Activated CD8-positive, alpha-beta T cell treated with anti-CD3 and anti-CD28 coated beads for 36 hours (primary cell): ENCODE results near the gene HOXB2. TPM values are rescaled to one million over a fixed set of nuclear protein-coding genes. Genes with fewer than 3 reads are reported as not detected.

Source experiments
- ATAC-seq: fragments of 200-7000 bp; cut with Tn5 transposase; one replicate; pipeline ENCODE4 v1.10.0; 2021; ENCODE audit warnings: mild to moderate bottlenecking, moderate library complexity
- CTCF ChIA-PET: fragments of 350-600 bp; sonication (Branson Sonifier 250); formaldehyde crosslinking; loops from one replicate; lab custom pipeline; 2021; ENCODE audit warnings: antibody characterized with exemption; lab: Charles Lee
- POLR2A ChIA-PET: fragments of 350-600 bp; sonication (Branson Sonifier 250); formaldehyde crosslinking; loops from one replicate; lab custom pipeline; 2021; ENCODE audit warnings: antibody characterized with exemption; lab: Charles Lee
- DNase-seq: peaks from one replicate; pipeline ENCODE4 v3.0.0-alpha.2; 2020
- H3K27ac Mint-ChIP-seq: one replicate; pipeline ENCODE4 v1.8.0; 2021; ENCODE audit warnings: mild to moderate bottlenecking, mixed read lengths
- H3K27me3 Mint-ChIP-seq: one replicate; pipeline ENCODE4 v1.8.0; 2021; ENCODE audit warnings: mixed read lengths
- H3K36me3 Mint-ChIP-seq: one replicate; pipeline ENCODE4 v1.8.0; 2021; ENCODE audit warnings: low read depth, mixed read lengths
- H3K4me1 Mint-ChIP-seq: one replicate; pipeline ENCODE4 v1.8.0; 2021; ENCODE audit warnings: low read depth, mixed read lengths
- H3K4me3 Mint-ChIP-seq: one replicate; pipeline ENCODE4 v1.8.0; 2021; ENCODE audit warnings: mild to moderate bottlenecking, moderate library complexity, mixed read lengths
- H3K9me3 Mint-ChIP-seq: one replicate; pipeline ENCODE4 v1.8.0; 2021; ENCODE audit warnings: mixed read lengths
- intact Hi-C: fragments of 100-400 bp; cut with micrococcal nuclease; formaldehyde crosslinking; loops from one replicate; pipeline ENCODE4 v1.10.0; 2022
- total RNA-seq, 2 experiments: library from RNA; stranded (reverse); gene quantifications; one replicate each; pipeline ENCODE4 v1.2.3, GENCODE V29; 2021
- TF ChIP-seq, protein P1 (sequence below): fragments of 200-600 bp; IDR thresholded peaks from one replicate; pipeline ENCODE4 v1.8.0; 2022; ENCODE audit warnings: antibody characterized with exemption, mild to moderate bottlenecking

Gene HOXB2
- total RNA-seq, 2 experiments from 2014 or later = 12.6 to 13.0 TPM

DNA sequence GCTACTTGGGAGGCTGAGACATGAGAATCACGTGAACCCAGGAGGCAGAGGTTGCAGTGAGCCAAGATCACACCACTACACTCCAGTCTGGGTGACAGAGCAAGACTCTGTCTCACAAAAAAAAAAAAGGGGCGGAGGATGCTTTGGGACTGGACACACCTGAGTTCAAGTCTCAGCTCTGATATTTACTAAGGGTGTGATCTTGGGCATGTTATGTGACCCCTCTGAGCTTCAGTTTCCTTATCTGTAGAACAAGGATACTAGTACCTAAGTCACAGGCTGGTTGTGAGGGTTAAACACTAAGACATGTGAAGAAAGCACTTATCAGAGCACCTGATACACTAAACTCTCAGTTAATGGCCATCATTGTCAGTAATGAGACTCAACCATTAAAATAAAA is 40.0 kb downstream of the HOXB2 start:
- no peak overlapping the region for H3K27ac Mint-ChIP-seq
- CTCF ChIA-PET = interaction anchor here (1.3 to 2.2 kb wide), 3 partner anchors 13 to 88 kb away, joined by 3 to 9 read pairs (median 5); partner anchors contain the start of gene HOXB5
- ATAC-seq (no peak), DNase-seq (no peak)
- POLR2A ChIA-PET = no interaction called here
- no peaks in the 10 kb centered on the region for H3K27me3 Mint-ChIP-seq
- H3K4me3 Mint-ChIP-seq = no peak overlapping the region
- TF ChIP-seq, protein P1, sequence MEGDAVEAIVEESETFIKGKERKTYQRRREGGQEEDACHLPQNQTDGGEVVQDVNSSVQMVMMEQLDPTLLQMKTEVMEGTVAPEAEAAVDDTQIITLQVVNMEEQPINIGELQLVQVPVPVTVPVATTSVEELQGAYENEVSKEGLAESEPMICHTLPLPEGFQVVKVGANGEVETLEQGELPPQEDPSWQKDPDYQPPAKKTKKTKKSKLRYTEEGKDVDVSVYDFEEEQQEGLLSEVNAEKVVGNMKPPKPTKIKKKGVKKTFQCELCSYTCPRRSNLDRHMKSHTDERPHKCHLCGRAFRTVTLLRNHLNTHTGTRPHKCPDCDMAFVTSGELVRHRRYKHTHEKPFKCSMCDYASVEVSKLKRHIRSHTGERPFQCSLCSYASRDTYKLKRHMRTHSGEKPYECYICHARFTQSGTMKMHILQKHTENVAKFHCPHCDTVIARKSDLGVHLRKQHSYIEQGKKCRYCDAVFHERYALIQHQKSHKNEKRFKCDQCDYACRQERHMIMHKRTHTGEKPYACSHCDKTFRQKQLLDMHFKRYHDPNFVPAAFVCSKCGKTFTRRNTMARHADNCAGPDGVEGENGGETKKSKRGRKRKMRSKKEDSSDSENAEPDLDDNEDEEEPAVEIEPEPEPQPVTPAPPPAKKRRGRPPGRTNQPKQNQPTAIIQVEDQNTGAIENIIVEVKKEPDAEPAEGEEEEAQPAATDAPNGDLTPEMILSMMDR = no peak
- peaks cover 14% of the 10 kb centered on the region for H3K4me1 Mint-ChIP-seq
- no peaks in the 10 kb centered on the region for H3K9me3 Mint-ChIP-seq
- H3K36me3 Mint-ChIP-seq = no peaks in the 10 kb centered on the region
- intact Hi-C loops = loop anchor here (5.0 kb wide), 1 partner anchor 37 kb away; no protein-coding TSS in a partner anchor

DNA sequence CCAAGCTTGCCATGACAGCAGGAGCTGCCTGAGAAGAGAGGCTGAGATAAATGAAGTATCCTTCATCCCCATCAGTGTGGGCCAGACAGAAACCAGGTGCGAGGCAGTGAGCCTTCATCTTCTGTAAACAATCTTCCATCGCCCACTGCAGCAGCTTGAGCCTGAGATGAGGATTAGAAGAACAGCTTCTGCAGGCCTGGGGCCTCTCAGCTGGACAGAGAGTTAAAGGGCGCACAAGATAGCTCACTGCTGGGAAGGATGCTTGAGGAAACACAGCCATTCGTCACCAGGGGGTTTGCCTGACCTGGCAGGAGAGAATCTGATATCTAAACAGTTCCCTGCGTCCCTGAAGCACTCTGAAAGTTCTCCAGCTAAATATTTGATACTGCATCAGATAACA is 41.2 kb downstream of the HOXB2 start:
- intact Hi-C loops = loop anchor here (5.0 kb wide), 1 partner anchor 39 kb away; no protein-coding TSS in a partner anchor
- Mint-ChIP-seq H3K4me3 (no peak overlapping the region), H3K4me1 (peaks cover 14% of the 10 kb centered on the region), H3K9me3 (no peaks in the 10 kb centered on the region), H3K27me3 (no peaks in the 10 kb centered on the region), H3K27ac (no peak overlapping the region), H3K36me3 (no peaks in the 10 kb centered on the region)
- no peak for ATAC-seq
- CTCF ChIA-PET = interaction anchor here (2.0 to 3.6 kb wide), 2 partner anchors 12 to 89 kb away, joined by 5 to 19 read pairs; partner anchors contain the start of gene HOXB5
- POLR2A ChIA-PET = interaction anchor here (0.6 kb wide), 2 partner anchors 46 to 84 kb away, joined by 3 to 4 read pairs; no protein-coding TSS in a partner anchor
- no peak for DNase-seq
- TF ChIP-seq, protein P1 = no peak

DNA sequence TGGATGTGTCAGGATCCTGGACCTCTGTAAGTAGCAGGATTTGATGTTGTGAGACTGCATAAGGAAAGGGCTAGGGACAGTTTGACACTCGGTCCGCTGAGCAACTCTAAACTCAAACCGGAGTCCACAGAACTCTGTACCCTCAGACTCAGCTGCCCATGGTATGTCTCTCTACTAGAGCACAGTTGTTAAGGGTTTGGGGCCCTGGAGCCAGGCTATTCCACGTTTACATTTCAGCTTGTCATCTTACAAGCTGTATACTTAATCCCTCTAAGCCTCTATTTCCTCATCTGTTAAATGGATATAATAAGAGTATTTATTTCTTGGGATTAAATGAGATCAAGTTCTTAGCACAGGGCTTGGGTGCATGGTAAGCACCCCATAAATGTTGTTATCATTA is 42.0 kb downstream of the HOXB2 start:
- Mint-ChIP-seq H3K9me3 (no peaks in the 10 kb centered on the region), H3K36me3 (no peaks in the 10 kb centered on the region), H3K27ac (no peak overlapping the region), H3K4me3 (no peak overlapping the region), H3K27me3 (peaks cover 1% of the 10 kb centered on the region), H3K4me1 (peaks cover 14% of the 10 kb centered on the region)
- ChIA-PET CTCF (interaction anchor here (1.0 to 3.6 kb wide), 2 partner anchors 11 to 90 kb away, joined by 3 to 19 read pairs; partner anchors contain the start of gene HOXB5), POLR2A (no interaction called here)
- no peak for ATAC-seq
- no peak for DNase-seq
- intact Hi-C loops = loop anchor here (5.0 kb wide), 1 partner anchor 39 kb away; no protein-coding TSS in a partner anchor
- TF ChIP-seq, protein P1 = no peak

DNA sequence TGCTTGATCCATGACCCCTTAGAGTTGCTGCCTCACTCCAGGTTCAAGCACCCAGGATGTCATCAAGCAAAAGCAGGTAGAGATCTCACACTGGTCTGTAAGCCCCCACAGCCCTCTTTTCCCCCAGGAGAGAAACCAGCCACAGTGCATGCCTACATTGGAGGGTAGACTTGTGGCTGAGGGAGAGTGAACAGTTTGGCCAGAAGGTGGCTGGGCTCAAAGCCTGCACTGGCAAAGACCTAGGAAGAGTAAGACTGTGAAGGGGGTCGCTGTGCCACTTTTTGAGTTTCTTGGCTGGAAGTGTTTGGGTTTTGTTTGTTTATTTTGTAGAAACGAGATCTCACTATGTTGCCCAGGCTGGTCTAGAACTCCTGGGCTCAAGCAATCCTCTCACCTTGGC is 42.6 kb downstream of the HOXB2 start:
- intact Hi-C loops = loop anchor here (5.0 kb wide), 1 partner anchor 40 kb away; no protein-coding TSS in a partner anchor
- Mint-ChIP-seq H3K27me3 (peaks cover 6% of the 10 kb centered on the region), H3K9me3 (no peaks in the 10 kb centered on the region), H3K27ac (no peak overlapping the region), H3K4me1 (peaks cover 14% of the 10 kb centered on the region), H3K36me3 (no peaks in the 10 kb centered on the region), H3K4me3 (no peak overlapping the region)
- ATAC-seq (no peak), DNase-seq (no peak)
- ChIA-PET POLR2A (no interaction called here), CTCF (interaction anchor here (1.0 to 3.6 kb wide), 3 partner anchors 10 to 91 kb away, joined by 3 to 19 read pairs (median 4); partner anchors contain the start of genes HOXB3 and HOXB5)
- TF ChIP-seq, protein P1 = no peak
